ENCODE results near the gene MED27. TPM values are rescaled to one million over a fixed set of nuclear protein-coding genes. Genes with fewer than 3 reads are reported as not detected.

MED27 gene
- total and polyA plus RNA-seq, 7 donors, result 11.9 to 19.7 (median 15.6) TPM

- Histone ChIP-seq H3K4me1 (no peaks in the 10 kb centered on the region), H3K36me3 (no peaks in the 10 kb centered on the region), H3K9me3 (no peaks in the 10 kb centered on the region), H3K4me3 (no peak overlapping the region), H3K27ac (no peak overlapping the region), H3K27me3 (peaks cover 0 to 20% (median 0%) of the 10 kb centered on the region in 3 donors)
- TF ChIP-seq POLR2A (IDR thresholded peaks at IDR 0.05), result no peak
- TF ChIP-seq POLR2AphosphoS5 (IDR thresholded peaks at IDR 0.05), result no peak
- TF ChIP-seq EP300 (IDR thresholded peaks at IDR 0.05), result no peak
- no peak for TF ChIP-seq CTCF (IDR thresholded peaks at IDR 0.05)
- whole genome bisulfite sequencing, 2 donors, result 62 to 64% methylated on average over 2 of the region's 2 CpGs
- intact Hi-C loops (cut with DNase I), result no loop called here
- no peak for DNase-seq
Measured at GRCh38 chr9:132094314-132094791, 14.7 kb upstream of the MED27 start.

GRCh38 chr9:132090771-132091170 is 11.1 kb upstream of the MED27 start:
- WGBS, 2 donors, result 76 to 83% methylated on average over 5 of the region's 5 CpGs
- TF ChIP-seq EP300 (IDR thresholded peaks at IDR 0.05) (no peak), CTCF (IDR thresholded peaks at IDR 0.05) (no peak), POLR2AphosphoS5 (IDR thresholded peaks at IDR 0.05) (no peak), POLR2A (IDR thresholded peaks at IDR 0.05) (no peak)
- H3K4me1 ChIP-seq, result no peaks in the 10 kb centered on the region
- no peak overlapping the region for H3K27ac ChIP-seq
- no peaks in the 10 kb centered on the region for H3K36me3 ChIP-seq
- H3K27me3 ChIP-seq, result no peaks in the 10 kb centered on the region
- H3K9me3 ChIP-seq, result no peaks in the 10 kb centered on the region
- no peak for DNase-seq
- intact Hi-C loops (cut with DNase I), result no loop called here
- no peak overlapping the region for H3K4me3 ChIP-seq

- intact Hi-C loops (cut with DNase I), result no loop called here
- H3K9me3 ChIP-seq, result no peaks in the 10 kb centered on the region
- no peaks in the 10 kb centered on the region for H3K27me3 ChIP-seq
- WGBS, 2 donors, result 86% methylated on average over 7 of the region's 7 CpGs
- H3K36me3 ChIP-seq, result no peaks in the 10 kb centered on the region
- no peak overlapping the region for H3K4me3 ChIP-seq
- H3K27ac ChIP-seq, result no peak overlapping the region
- no peak for DNase-seq
- H3K4me1 ChIP-seq, result no peaks in the 10 kb centered on the region
- TF ChIP-seq CTCF (IDR thresholded peaks at IDR 0.05), result no peak
- no peak for TF ChIP-seq POLR2AphosphoS5 (IDR thresholded peaks at IDR 0.05)
- TF ChIP-seq EP300 (IDR thresholded peaks at IDR 0.05), result no peak
- TF ChIP-seq POLR2A (IDR thresholded peaks at IDR 0.05), result no peak
Measured at GRCh38 chr9:132087438-132088030, 7.9 kb upstream of the MED27 start.

- TF ChIP-seq EP300 (IDR thresholded peaks at IDR 0.05) (no peak), POLR2AphosphoS5 (IDR thresholded peaks at IDR 0.05) (no peak)
- no peak overlapping the region for H3K4me3 ChIP-seq
- peaks cover 0 to 19% (median 18%) of the 10 kb centered on the region in 4 donors for H3K4me1 ChIP-seq
- no peak overlapping the region for H3K27ac ChIP-seq
- H3K27me3 ChIP-seq, result no peaks in the 10 kb centered on the region
- H3K9me3 ChIP-seq, result no peaks in the 10 kb centered on the region
- WGBS, 2 donors, result 65 to 69% methylated on average over 5 of the region's 5 CpGs
- intact Hi-C loops (cut with DNase I), result no loop called here
- peaks cover 0 to 2% (median 0%) of the 10 kb centered on the region in 4 donors for H3K36me3 ChIP-seq
- no peak for DNase-seq
Measured at GRCh38 chr9:132082188-132082587, 2.5 kb upstream of the MED27 start.

- peaks cover 0 to 44% (median 18%) of the 10 kb centered on the region in 4 donors for H3K4me1 ChIP-seq
Measured at GRCh38 chr9:132078699-132079356, 839 bp downstream of the MED27 start.

More at GRCh38 chr9:132078699-132079356, 839 bp downstream of the MED27 start:
- H3K4me3 ChIP-seq, result peak overlapping the region; percentile 82 to 86 (median 84)
- DNase-seq, result no peak
- no peaks in the 10 kb centered on the region for H3K9me3 ChIP-seq
- peak overlapping the region; percentile 66 to 85 (median 82) for H3K27ac ChIP-seq
- TF ChIP-seq CTCF (IDR thresholded peaks at IDR 0.05) (no peak), EP300 (IDR thresholded peaks at IDR 0.05) (no peak), POLR2A (IDR thresholded peaks at IDR 0.05) (no peak)
- intact Hi-C loops (cut with DNase I), result loop anchor here (2.0 kb wide), 1 partner anchor 158 kb away; no protein-coding TSS in a partner anchor
- no peaks in the 10 kb centered on the region for H3K27me3 ChIP-seq
- 3 to 7% methylated on average over 12 of the region's 12 CpGs for WGBS, 2 donors
- peaks cover 0 to 30% (median 4%) of the 10 kb centered on the region in 4 donors for H3K36me3 ChIP-seq

All from sigmoid colon (tissue), 7 donors.